H9 (cell line): ENCODE measurements around the gene C1orf21. TPM values are rescaled to one million over a fixed set of nuclear protein-coding genes. Genes with fewer than 3 reads are reported as not detected.

Source experiments
- DNase-seq: peaks from one replicate; pipeline ENCODE4 v3.0.0-alpha.2; 2017
- H2AFZ ChIP-seq: one replicate; pipeline ENCODE4 v1.6.1; 2013; ENCODE audit warnings: mild to moderate bottlenecking, low read length, control low read depth, moderate library complexity
- H2AK5ac ChIP-seq: 2 replicates; pipeline ENCODE4 v1.6.1; 2013; ENCODE audit warnings: low read length, control low read depth, mixed read lengths; ENCODE audit not compliant: insufficient read length
- H2BK120ac ChIP-seq: one replicate; pipeline ENCODE4 v1.6.1; 2013; ENCODE audit warnings: low read depth, mild to moderate bottlenecking, low read length, control low read depth, inconsistent platforms; ENCODE audit not compliant: poor library complexity, severe bottlenecking
- H2BK12ac ChIP-seq: 2 replicates; pipeline ENCODE4 v1.6.1; 2013; ENCODE audit warnings: low read length, control low read depth, mixed read lengths, low read depth; ENCODE audit not compliant: insufficient read length
- H2BK15ac ChIP-seq: 2 replicates; pipeline ENCODE4 v1.6.1; 2013; ENCODE audit warnings: low read depth, low read length, control low read depth
- H2BK20ac ChIP-seq: one replicate; pipeline ENCODE4 v1.6.1; 2013; ENCODE audit warnings: low read depth, mild to moderate bottlenecking, low read length, control low read depth, inconsistent platforms; ENCODE audit not compliant: poor library complexity, severe bottlenecking
- H2BK5ac ChIP-seq: 2 replicates; pipeline ENCODE4 v1.6.1; 2013; ENCODE audit warnings: low read length, control low read depth, mixed read lengths; ENCODE audit not compliant: insufficient read length
- H3K14ac ChIP-seq: 2 replicates; pipeline ENCODE4 v1.6.1; 2013; ENCODE audit warnings: low read length, control low read depth; ENCODE audit not compliant: insufficient read depth
- H3K18ac ChIP-seq: 2 replicates; pipeline ENCODE4 v1.6.1; 2013; ENCODE audit warnings: low read depth, mild to moderate bottlenecking, mixed read lengths, low read length, control low read depth; ENCODE audit not compliant: insufficient read length
- H3K23ac ChIP-seq: 2 replicates; pipeline ENCODE4 v1.6.1; 2013; ENCODE audit warnings: low read length, control low read depth, mixed read lengths, low read depth; ENCODE audit not compliant: insufficient read length
- H3K23me2 ChIP-seq: 2 replicates; pipeline ENCODE4 v1.6.1; 2013; ENCODE audit warnings: low read depth, mild to moderate bottlenecking, mixed read lengths, low read length, control low read depth; ENCODE audit not compliant: insufficient read length, poor library complexity, severe bottlenecking
- H3K27ac ChIP-seq: 2 replicates; pipeline ENCODE4 v1.5.1; 2013; ENCODE audit warnings: low read length, control low read depth, mixed read lengths, low read depth; ENCODE audit not compliant: insufficient read length
- H3K27me3 ChIP-seq: 2 replicates; pipeline ENCODE4 v1.6.1; 2013; ENCODE audit warnings: low read length, control low read depth, inconsistent platforms; ENCODE audit not compliant: insufficient read depth
- H3K4ac ChIP-seq: 2 replicates; pipeline ENCODE4 v1.6.1; 2013; ENCODE audit warnings: low read depth, mild to moderate bottlenecking, control low read depth, inconsistent platforms, low read length, moderate library complexity
- H3K4me1 ChIP-seq: 2 replicates; pipeline ENCODE4 v1.6.1; 2013; ENCODE audit warnings: low read length, control low read depth, inconsistent platforms; ENCODE audit not compliant: insufficient read depth
- H3K4me2 ChIP-seq: 2 replicates; pipeline ENCODE4 v1.6.1; 2013; ENCODE audit warnings: low read length, control low read depth, mixed read lengths; ENCODE audit not compliant: insufficient read length, insufficient read depth
- H3K56ac ChIP-seq: 2 replicates; pipeline ENCODE4 v1.6.1; 2013; ENCODE audit warnings: low read depth, mild to moderate bottlenecking, mixed read lengths, low read length, control low read depth; ENCODE audit not compliant: insufficient read length
- H3K79me1 ChIP-seq: 2 replicates; pipeline ENCODE4 v1.6.1; 2013; ENCODE audit warnings: low read depth, mild to moderate bottlenecking, moderate library complexity, low read length, control low read depth, inconsistent platforms; ENCODE audit not compliant: insufficient read depth, poor library complexity, severe bottlenecking
- H3K79me2 ChIP-seq: 2 replicates; pipeline ENCODE4 v1.6.1; 2013; ENCODE audit warnings: low read length, control low read depth, inconsistent platforms; ENCODE audit not compliant: insufficient read depth
- H3K9ac ChIP-seq: 2 replicates; pipeline ENCODE4 v1.6.1; 2013; ENCODE audit warnings: low read length, control low read depth, mixed read lengths; ENCODE audit not compliant: insufficient read length; ENCODE audit errors: extremely low read depth
- H3K9me3 ChIP-seq: one replicate; pipeline ENCODE4 v1.6.1; 2013; ENCODE audit warnings: low read depth, low read length, inconsistent platforms; ENCODE audit not compliant: control insufficient read depth
- H3T11ph ChIP-seq: one replicate; pipeline ENCODE4 v1.6.1; 2013; ENCODE audit warnings: mild to moderate bottlenecking, low read length, control low read depth, inconsistent platforms
- H4K20me1 ChIP-seq: one replicate; pipeline ENCODE4 v1.6.1; 2013; ENCODE audit not compliant: control insufficient read depth, insufficient read length, insufficient read depth
- H4K5ac ChIP-seq: 2 replicates; pipeline ENCODE4 v1.6.1; 2013; ENCODE audit warnings: low read depth, mild to moderate bottlenecking, mixed read lengths, low read length, control low read depth; ENCODE audit not compliant: insufficient read length
- H4K8ac ChIP-seq: replicated peaks from 2 replicates; pipeline ENCODE4 v1.6.1; 2013; ENCODE audit warnings: low read length, control low read depth, mixed read lengths, low read depth; ENCODE audit not compliant: insufficient read length
- H4K91ac ChIP-seq: 2 replicates; pipeline ENCODE4 v1.6.1; 2013; ENCODE audit warnings: low read depth, mild to moderate bottlenecking, moderate library complexity, mixed read lengths, low read length, control low read depth; ENCODE audit not compliant: insufficient read length
- H3K27ac Mint-ChIP-seq, 3 experiments: 2 replicates in 2 of 3; 3 replicates in 1 of 3; pipeline ENCODE4 v1.8.0; 2020 to 2021; ENCODE audit warnings: mixed read lengths in 3 of 3, mild to moderate bottlenecking in 1 of 3, moderate library complexity in 1 of 3
- H3K27me3 Mint-ChIP-seq: 2 replicates; pipeline ENCODE4 v1.8.0; 2021; ENCODE audit warnings: low read depth, mild to moderate bottlenecking, moderate library complexity, mixed read lengths
- H3K36me3 Mint-ChIP-seq, 3 experiments: 2 replicates in 2 of 3; 3 replicates in 1 of 3; pipeline ENCODE4 v1.8.0; 2020 to 2021; ENCODE audit warnings: low read depth in 3 of 3, mixed read lengths in 3 of 3; ENCODE audit not compliant: insufficient read depth in 1 of 3
- H3K4me1 Mint-ChIP-seq, 2 experiments: 2 replicates each; pipeline ENCODE4 v1.8.0; 2020; ENCODE audit warnings: mixed read lengths in 2 of 2
- H3K4me3 Mint-ChIP-seq, 2 experiments: 2 replicates in 1 of 2; 3 replicates in 1 of 2; pipeline ENCODE4 v1.8.0; 2020 to 2021; ENCODE audit warnings: mild to moderate bottlenecking in 2 of 2, mixed read lengths in 2 of 2, moderate library complexity in 1 of 2
- H3K9me3 Mint-ChIP-seq, 2 experiments: 2 replicates in 1 of 2; 3 replicates in 1 of 2; pipeline ENCODE4 v1.8.0; 2020; ENCODE audit warnings: mild to moderate bottlenecking in 2 of 2, mixed read lengths in 2 of 2, moderate library complexity in 1 of 2
- CTCF ChIP-seq: fragments of 200-600 bp; sonication (generic); conservative IDR thresholded peaks from 3 replicates; pipeline ENCODE4 v1.8.0; 2021; ENCODE audit warnings: antibody characterized with exemption, mild to moderate bottlenecking
- WGBS: extraction: QIAGEN DNeasy Blood & Tissue Kit; methylation state at CpG from one replicate; pipeline ENCODE4 v1.1.7; 2013; ENCODE audit warnings: missing lambda C conversion rate, low lambda C conversion rate, mixed read lengths; ENCODE audit not compliant: insufficient read length; ENCODE audit errors: extremely low coverage; 5-methylcytosine and 5-hydroxymethylcytosine counted together
- total RNA-seq: library from RNA; stranded (reverse); gene quantifications from 2 replicates; pipeline ENCODE4 v1.2.1, GENCODE V29; 2021

C1orf21 gene
- total RNA-seq, 1 experiment from 2014 or later = 36.0 TPM

- no peak overlapping the region for H3K23ac ChIP-seq
- no CpG with 5 or more reads among the region's 1 CpG for WGBS
- no peak overlapping the region for H2BK20ac ChIP-seq
- no peak overlapping the region for H2BK5ac ChIP-seq
- no peak overlapping the region for H2AFZ ChIP-seq
- no peak overlapping the region for H3K18ac ChIP-seq
- H3K23me2 ChIP-seq = no peaks in the 10 kb centered on the region
- no peak overlapping the region for H3K9ac ChIP-seq
- no peak overlapping the region for H4K8ac ChIP-seq
- H3K56ac ChIP-seq = no peak overlapping the region
- no peaks in the 10 kb centered on the region for H3K79me1 ChIP-seq
- no peaks in the 10 kb centered on the region for H3K27me3 Mint-ChIP-seq
- H2BK15ac ChIP-seq = no peak overlapping the region
- no peaks in the 10 kb centered on the region for H3K79me2 ChIP-seq
- H3K36me3 Mint-ChIP-seq = no peaks in the 10 kb centered on the region
- H4K91ac ChIP-seq = no peak overlapping the region
- DNase-seq = no peak
- H3K4me3 Mint-ChIP-seq = no peak overlapping the region
- no peak overlapping the region for H3K4me2 ChIP-seq
- no peaks in the 10 kb centered on the region for H4K20me1 ChIP-seq
- H4K5ac ChIP-seq = no peak overlapping the region
- no peak overlapping the region for H2BK120ac ChIP-seq
- H3K4me1 Mint-ChIP-seq = peaks cover 11 to 34% of the 10 kb centered on the region in 2 experiments
- H3K27me3 ChIP-seq = no peaks in the 10 kb centered on the region
- no peaks in the 10 kb centered on the region for H3K9me3 ChIP-seq
- no peaks in the 10 kb centered on the region; the same call in 1 of the 2 replicates for H3K4me1 ChIP-seq
- no peak overlapping the region for H2BK12ac ChIP-seq
- H2AK5ac ChIP-seq = no peak overlapping the region
- TF ChIP-seq CTCF = no peak
- H3K9me3 Mint-ChIP-seq = no peaks in the 10 kb centered on the region
- no peak overlapping the region for H3K14ac ChIP-seq
- no peak overlapping the region for H3K4ac ChIP-seq
- H3T11ph ChIP-seq = no peak overlapping the region
- no peak overlapping the region for H3K27ac ChIP-seq
- H3K27ac Mint-ChIP-seq = no peak overlapping the region
Measured at GRCh38 chr1:184552446-184552845, 165.6 kb downstream of the C1orf21 start.
